HG02571 (cell line): ENCODE data around the gene TIAM2.
"Not testable (repeated sequence)": the region's sequence is repeated elsewhere in the genome, so short reads cannot be mapped to it uniquely, and the experiment has no call there.

Experiments
- ATAC-seq: cut with Tn5 transposase; IDR thresholded peaks from one replicate; pipeline ENCODE4 v1.9.1; 2021; ENCODE audit warnings: mild to moderate bottlenecking, moderate library complexity; ENCODE audit not compliant: unreplicated experiment

Gene TIAM2

GRCh38 chr6:155090166-155090565 lies 95.1 kb downstream of the TIAM2 start:
- no peak for ATAC-seq

DNA sequence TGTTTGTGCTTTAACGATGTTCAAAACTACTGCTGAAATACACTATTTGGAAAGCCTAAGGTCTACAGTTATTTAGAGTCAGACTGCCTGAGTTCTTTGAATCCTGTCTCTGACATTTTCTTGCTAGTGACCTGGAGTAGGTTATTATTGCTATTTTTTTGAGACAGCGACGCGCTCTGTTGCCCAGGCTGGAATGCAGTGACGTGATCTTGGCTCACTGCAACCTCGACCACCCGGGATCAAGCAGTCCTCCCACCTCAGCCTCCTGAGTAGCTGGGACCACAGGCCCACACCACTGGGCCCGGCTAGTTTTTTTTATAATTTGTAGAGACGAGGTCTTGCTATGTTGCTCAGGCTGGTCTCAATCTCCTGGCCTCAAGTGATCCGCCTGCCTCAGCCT lies 96.6 kb downstream of the TIAM2 start:
- no peak for ATAC-seq

DNA sequence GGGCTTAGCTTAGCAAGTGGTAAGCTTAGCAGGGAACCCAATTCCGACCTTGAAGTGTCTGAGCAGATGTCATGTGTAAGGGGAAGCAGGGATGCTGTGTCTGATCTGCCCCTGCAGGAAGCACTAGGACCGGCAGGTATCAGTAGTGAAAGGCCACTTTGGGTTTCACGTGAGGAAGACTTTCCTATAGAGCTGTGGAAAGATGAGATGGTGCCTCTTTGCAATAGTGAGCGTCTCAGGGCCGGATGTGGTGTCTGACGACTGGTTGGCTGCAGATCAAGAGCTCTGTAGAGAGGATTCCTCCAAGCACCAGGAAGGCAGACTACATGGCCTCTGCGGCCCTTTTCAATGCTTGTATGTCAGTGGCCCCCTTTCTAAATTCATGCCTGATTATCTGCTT lies 98.3 kb downstream of the TIAM2 start:
- ATAC-seq = no peak

DNA sequence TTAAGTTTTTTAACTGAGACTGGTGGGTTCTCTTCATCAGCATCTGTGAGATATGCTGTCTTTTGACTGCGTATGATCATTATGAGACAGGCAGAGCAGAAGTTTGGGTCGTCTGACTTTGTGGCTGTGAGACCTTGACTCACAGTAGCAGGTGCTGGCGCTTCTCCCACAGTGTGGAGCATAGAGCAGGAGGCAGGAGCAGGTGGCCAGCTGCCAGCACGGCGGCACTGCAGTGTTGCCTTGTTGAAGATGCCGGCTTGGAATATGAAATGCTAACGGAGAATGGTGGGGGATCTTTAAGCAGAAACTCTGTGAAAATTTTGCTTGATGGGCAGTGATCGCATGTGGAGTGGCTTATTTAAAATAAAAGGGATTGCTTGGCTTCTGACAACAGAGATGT lies 105.0 kb downstream of the TIAM2 start:
- ATAC-seq = no peak

GRCh38 chr6:155100591-155100990 lies 105.5 kb downstream of the TIAM2 start:
- ATAC-seq = no peak

DNA sequence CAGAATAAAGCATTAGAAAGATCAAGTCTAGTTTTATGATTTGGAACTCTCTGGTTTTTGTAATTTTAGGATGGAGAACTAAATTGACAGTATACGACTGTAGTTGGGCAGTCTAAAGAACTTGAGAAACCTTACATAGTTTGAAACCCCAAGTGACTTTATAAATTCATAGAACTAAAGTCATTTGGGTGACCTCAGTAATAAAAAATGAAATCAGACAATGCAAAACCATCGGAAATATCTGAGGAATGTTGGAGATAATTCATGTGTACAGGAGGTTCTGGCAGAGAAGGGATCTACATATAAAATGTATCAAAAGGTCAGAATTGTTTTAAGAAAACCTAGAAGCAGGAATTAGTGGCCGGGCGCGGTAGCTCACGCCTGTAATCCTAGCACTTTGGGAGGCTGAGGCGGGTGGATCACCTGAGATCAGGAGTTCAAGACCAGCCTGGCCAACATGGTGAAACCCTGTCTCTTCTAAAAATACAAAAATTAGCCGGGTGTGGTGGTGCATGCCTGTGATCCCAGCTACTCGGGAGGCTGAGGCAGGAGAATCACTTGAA lies 108.0 kb downstream of the TIAM2 start:
- not testable (repeated sequence) for ATAC-seq

- ATAC-seq = no peak
Observed at GRCh38 chr6:155103816-155104366, 108.8 kb downstream of the TIAM2 start.

DNA sequence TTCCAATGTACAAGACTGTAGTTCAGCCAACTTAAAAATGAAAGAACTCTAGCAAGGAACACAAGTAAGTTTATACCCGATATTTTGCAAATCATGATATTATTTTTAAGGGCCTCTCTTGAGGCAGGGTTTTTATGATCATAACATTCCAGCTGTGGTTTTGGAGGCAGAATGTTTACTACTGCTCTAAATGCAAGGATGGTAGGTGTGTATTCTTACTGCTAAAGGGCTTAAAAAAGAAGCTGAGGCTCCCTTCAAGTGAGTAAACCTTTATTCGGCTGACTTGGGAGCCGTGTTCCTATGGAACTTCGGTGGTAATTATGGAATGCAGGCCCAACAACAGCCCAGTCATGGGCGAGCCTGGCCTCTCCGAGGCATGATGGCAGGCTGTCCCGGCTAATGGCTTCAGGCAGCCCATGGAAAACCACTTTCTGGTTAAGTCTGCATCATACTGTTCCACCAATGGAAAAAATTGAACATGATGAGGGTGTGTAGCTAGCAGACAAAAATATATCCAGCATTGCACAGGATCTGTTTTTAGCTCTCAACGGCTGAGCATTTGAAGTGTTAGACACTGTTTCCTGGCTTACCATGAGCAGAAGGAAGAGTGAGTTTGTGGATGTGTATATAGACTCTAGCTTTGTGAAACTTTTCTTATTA lies 111.5 kb downstream of the TIAM2 start:
- ATAC-seq = no peak

DNA sequence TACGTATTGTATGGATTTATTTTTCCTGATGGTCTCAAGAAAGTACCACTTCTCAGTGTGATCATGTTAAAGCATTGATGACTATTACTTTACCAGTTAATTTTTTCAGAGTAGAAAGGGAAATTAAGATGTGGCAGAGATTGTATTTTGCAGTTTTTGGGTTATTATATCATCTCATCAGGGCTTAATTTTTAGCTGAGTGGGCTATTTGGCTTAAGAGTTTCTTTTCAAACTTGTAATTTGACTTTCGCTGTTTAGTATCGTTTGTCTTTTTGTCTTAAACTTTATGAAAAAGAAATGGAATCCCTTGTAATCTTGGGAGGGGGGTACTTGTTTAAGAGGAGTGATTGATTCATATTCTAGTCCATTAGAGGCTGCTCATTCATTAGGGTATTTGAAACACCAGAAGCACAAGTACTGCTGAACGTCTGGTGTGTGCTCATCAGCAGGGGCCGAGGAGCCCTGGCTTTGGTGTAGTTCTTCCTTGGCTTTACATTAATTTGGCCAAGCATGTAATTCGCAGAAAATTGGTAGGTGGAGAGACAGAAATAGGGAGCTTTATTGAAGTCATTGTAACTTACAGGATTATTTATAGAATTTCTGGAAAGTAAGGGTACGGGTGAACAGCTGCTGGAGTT lies 112.4 kb downstream of the TIAM2 start:
- ATAC-seq = no peak

DNA sequence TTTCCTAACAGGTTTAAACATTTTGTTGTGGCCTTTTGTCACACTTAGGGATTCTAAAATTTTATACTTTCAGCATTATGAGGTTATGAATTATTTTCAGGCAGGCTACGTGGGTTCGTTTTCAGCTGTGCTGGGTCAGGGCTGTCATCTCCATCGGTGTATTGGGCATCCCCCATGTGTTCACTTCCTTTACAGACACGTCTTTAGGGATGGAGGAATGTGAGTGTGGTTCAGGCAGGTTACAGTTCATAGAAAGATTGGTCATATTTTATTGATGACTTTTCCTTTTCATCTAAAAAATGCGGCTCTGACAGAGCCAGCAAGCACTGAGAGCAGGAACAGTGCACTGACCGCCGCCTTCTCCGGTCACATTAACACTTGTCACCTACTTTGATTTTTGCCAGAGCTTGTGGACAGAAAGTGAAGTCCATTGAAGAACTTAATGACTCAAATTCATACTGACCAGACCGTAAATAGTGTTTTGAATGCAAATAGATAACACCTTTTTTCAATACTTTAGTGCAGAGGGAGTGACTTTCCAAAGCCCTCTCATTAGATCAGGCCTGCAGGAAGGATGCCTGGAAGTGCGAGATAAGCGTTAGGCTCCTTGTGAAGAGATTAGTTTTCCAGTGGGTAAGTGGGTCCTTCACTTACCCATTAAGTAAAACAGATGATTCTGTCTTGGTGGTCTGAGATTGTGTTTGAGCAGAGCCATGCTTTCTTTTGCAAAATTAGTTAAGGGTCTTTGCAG lies 113.1 kb downstream of the TIAM2 start:
- no peak for ATAC-seq

GRCh38 chr6:155110721-155111120 lies 115.6 kb downstream of the TIAM2 start:
- ATAC-seq = no peak

GRCh38 chr6:155112757-155113156 lies 117.6 kb downstream of the TIAM2 start:
- no peak for ATAC-seq

GRCh38 chr6:155115893-155116570 lies 120.9 kb downstream of the TIAM2 start:
- no peak for ATAC-seq

DNA sequence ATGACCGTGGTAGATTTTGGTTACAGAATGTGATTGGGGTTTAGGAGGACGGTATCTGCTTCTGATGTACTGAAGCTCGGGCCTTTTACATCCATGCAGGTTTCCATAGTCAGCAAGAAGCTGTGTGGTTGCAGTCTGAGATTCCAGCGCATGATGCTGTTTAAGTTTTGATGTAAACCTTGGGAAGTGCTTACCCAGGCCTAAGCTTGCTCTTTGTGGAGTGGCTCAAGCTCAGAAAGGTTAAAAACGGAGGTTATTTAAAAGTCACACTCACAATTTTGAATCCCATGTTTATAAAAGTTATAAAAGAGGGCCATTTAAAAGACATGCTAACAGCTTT lies 121.4 kb downstream of the TIAM2 start:
- ATAC-seq = no peak

- ATAC-seq = no peak
Observed at GRCh38 chr6:155117256-155117655, 122.1 kb downstream of the TIAM2 start.

GRCh38 chr6:155117785-155118184 lies 122.7 kb downstream of the TIAM2 start:
- no peak for ATAC-seq

- ATAC-seq = not testable (repeated sequence)
Observed at GRCh38 chr6:155119201-155119600, 124.1 kb downstream of the TIAM2 start.

- ATAC-seq = no peak
Observed at GRCh38 chr6:155120034-155120433, 124.9 kb downstream of the TIAM2 start.

GRCh38 chr6:155121294-155121693 lies 126.2 kb downstream of the TIAM2 start:
- no peak for ATAC-seq

DNA sequence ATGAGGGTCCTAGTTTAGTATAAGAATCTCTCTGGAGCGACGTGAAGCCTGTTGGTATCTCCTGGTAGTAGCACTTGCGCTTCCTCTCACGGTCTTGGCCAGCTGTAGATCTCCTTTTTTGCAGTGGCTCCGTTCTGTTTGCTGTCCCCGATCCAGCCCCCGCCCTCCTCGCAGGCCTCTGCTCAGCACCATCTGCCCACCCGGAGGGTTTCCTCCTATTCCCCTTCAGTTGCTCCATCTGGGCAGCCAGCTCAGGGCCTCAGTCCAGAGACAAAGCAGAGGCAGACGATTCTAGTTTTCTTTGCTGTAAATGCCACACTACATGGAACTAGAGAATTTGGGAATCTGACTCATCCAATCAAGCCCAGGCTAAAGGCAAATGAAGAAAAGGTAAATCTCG lies 126.6 kb downstream of the TIAM2 start:
- ATAC-seq = no peak
